Activated CD4-positive, alpha-beta T cell treated with anti-CD3 and anti-CD28 coated beads, Interleukin-2, amount 50 U/mL, for 4 hours (primary cell): ENCODE data around the gene BCKDK.
"Not testable (repeated sequence)": the region's sequence is repeated elsewhere in the genome, so short reads cannot be mapped to it uniquely, and the experiment has no call there.

Experiments used
- DNase-seq, 2 experiments: peaks; one replicate each; pipeline ENCODE4 v3.0.0-alpha.2; 2020

BCKDK gene

GRCh38 chr16:31129568-31130335 lies 21.6 kb downstream of the BCKDK start:
- no peak for DNase-seq

DNA sequence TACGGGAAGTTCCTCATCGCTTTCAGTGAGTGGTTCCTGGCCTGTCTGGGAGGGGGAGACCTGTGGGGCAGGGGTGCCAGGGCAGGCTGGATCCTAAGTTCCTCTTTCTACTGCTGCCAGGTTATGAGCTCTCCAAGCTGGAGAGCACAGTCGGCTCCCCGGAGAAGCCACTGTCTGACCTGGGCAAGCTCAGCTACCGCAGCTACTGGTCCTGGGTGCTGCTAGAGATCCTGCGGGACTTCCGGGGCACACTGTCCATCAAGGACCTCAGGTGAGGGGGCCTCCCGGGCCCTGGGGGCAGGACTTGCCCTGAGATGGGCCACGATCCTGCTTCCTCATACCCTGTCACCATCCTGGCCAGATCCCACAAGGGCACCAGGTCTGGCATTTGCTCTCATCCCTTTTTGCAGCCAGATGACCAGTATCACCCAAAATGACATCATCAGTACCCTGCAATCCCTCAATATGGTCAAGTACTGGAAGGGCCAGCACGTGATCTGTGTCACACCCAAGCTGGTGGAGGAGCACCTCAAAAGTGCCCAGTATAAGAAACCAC lies 22.2 kb downstream of the BCKDK start:
- DNase-seq = no peak

DNA sequence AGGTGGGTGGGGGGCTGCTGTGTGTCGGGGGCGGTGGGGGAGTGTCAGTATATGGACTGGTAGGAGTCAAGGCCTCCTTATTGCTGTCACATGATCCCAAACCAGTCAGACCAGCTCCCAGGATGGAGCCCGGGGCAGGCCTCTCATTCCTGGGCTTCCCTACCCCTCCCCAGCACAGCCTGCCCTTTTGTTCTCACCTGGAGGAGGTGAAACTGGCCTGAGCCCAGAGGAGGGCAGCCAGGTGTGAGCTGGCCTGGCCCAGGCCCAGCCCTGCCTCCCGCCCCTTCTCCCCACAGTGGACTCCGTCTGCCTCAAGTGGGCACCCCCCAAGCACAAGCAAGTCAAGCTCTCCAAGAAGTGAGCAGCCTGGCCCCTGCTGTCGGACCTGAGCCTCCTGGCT lies 22.7 kb downstream of the BCKDK start:
- DNase-seq = no peak

DNA sequence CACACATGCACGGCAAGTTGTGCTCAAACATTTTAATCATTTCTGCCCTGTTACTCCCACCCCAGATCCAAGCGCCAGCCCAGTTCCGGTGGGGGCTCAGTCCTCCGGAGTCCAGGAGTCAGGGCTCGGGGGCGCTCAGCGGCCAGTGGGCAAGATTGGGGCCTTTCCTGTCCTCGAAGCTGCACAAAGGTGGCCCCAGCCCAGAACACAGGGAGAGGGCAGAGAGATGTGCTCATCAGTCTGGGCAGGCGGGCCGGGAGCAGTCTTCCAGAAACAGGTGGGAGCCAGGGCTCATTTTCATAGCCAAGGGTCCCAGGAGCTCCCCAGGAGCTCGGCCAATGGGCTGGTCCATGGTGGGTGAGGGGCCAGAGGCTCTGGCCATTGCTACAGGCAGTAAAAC lies 23.2 kb downstream of the BCKDK start:
- no peak for DNase-seq

- no peak for DNase-seq
Observed at GRCh38 chr16:31131841-31132271, 23.7 kb downstream of the BCKDK start.

DNA sequence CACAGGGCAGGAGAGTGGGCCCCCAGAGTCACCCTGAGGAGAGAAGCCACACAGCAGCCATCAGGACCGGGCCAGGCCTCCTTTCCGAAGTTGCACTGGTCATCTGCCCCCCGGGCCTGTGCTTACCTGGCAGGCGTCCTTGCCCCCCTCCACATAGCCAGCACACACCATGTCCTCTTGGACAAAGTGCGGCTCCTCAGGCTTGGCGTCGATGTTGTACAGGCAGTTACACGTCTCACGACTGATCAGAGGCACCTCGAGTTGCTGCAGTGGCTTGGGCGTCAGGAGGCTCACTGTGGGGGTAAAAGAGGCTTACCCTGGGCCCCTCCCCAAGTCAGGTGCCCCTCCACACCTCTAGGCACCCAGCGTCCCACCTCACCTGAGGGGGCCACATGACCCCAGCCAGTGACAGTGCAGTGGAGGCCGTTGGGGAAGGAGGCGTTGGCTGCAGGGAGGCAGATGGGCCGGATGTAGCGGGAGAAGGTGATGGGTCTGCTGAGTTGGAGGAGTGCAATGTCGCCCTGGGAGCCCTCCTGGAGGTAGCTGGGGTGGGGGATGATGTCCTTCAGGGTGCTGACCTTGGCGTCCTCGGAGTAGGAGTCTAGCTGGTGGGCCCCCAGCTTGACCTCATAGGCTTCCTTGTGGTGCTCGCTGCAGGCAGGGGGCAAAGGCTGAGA lies 24.3 kb downstream of the BCKDK start:
- no peak for DNase-seq

- DNase-seq = no peak
Observed at GRCh38 chr16:31133046-31133501, 24.9 kb downstream of the BCKDK start.

DNA sequence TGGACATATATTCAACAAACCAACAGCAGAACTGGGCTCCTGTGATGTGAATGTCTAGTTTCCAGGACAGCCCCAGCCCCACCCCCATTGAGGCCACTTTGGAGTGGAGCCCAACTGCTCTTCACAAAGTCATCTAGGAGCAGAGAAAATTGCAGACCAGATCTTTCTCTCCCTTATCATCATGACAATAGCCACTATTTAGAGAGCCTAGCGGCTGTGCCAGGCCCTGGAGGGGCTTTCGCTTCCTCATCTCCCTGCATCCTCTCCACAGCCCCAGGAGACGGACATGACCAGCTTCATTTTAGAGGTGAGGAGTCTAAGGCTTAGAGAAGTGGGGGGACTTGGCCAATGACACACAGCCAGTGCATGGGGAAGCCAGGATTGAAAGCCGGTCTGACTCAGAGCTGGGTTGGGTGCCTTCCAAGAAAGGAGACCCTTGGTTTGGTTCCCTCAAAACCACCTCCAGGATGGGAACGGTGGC lies 25.9 kb downstream of the BCKDK start:
- DNase-seq = no peak

- no peak for DNase-seq
Observed at GRCh38 chr16:31134625-31135534, 26.7 kb downstream of the BCKDK start.

DNA sequence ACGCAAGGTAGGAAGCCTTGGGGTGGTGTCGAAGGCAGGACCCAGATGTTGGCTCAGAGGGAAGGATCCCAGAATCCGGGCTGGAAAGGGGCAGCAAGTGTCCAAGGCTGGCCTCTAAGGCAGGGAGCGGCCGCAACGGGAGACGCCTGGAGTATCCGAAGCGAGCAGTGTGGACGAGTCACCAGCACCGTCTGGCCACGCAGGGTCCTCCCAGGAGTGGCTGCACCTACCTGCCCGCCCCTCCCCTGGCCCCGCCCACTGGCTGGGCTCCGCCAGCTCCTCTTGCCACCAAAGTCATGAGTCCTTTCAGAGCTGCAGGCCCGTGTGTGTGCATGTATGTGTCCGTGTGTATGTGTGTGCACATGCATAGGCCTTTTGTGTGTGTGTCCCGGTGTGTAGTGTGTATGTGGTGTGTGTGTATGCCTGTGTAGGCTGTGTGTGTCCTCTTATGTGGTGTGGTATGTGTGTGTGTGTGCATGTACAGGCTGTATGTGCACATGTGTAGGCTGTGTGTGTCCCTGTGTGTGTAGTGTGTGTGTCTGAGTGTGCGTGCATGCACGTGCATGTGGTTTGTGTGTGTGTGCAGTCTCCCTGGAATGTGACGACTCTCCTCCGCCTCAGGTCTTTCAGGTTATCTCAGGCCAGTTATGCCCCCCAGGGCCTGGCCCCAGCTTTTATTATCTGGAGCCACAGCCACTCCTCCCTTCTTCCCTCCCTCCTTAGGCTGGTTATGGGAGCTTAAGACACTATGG lies 27.5 kb downstream of the BCKDK start, which contains the start of gene PRSS8:
PRSS8 (minus strand) TSS at position 193 of the 752 bp plus-strand sequence. CDS start 229 bp downstream, outside the sequence.
- no peak for DNase-seq

GRCh38 chr16:31136287-31136662 lies 28.1 kb downstream of the BCKDK start:
- DNase-seq = no peak

- DNase-seq = not testable (repeated sequence)
Observed at GRCh38 chr16:31136822-31137499, 28.8 kb downstream of the BCKDK start.

GRCh38 chr16:31138621-31139578 lies 30.7 kb downstream of the BCKDK start:
- no peak for DNase-seq

DNA sequence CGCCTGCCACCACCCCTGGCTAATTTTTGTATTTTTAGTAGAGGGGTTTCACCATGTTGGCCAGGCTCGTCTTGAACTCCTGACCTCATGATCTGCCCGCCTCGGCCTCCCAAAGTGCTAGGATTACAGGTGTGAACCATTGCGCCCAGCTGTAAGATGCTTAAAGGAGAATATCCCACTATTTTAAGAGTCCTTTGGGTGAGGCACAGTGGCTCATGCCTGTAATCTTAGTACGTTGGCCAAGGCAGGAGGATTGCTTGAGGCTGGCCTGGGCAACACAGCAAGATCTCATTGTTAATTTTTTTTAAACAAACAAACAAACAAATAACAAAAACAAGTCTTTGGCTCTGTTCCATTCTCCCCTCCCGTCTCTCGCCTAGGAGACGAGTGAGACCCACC lies 32.9 kb downstream of the BCKDK start:
- DNase-seq = not testable (repeated sequence)

DNA sequence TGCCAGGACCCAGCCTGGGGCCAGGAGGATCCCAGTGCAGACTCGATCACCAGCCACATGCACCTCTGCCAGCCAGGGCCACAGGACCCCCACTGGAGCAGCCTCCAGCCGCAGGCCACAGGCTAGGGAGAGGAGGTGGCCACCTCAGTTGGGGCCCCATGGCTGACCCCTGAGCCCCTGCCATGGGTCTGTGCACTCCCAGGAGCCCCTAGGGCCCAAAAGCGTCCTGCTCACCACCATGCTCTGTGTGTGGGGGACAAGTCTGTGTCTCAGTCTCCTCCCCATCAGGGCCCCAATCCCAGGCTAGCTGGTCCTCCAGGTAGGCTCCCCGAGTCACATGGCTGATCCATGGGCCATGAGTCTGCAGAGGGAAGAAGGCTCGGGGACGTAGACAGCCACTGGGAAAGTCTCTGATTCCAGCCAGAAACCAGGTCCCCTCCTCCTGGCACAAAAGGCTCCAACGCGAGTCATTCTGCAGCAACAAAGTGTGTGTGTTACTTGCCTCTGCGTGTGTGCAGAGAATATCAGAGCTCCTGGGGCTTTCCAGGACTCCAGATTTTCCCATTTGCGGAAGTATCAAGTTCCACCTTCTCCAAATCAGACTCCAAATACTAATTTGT lies 33.4 kb downstream of the BCKDK start:
- no peak for DNase-seq

- DNase-seq = peak; percentile 95 to 96
Observed at GRCh38 chr16:31142109-31143010, 34.2 kb downstream of the BCKDK start.

GRCh38 chr16:31143011-31143693 lies 35.0 kb downstream of the BCKDK start:
- no peak for DNase-seq

DNA sequence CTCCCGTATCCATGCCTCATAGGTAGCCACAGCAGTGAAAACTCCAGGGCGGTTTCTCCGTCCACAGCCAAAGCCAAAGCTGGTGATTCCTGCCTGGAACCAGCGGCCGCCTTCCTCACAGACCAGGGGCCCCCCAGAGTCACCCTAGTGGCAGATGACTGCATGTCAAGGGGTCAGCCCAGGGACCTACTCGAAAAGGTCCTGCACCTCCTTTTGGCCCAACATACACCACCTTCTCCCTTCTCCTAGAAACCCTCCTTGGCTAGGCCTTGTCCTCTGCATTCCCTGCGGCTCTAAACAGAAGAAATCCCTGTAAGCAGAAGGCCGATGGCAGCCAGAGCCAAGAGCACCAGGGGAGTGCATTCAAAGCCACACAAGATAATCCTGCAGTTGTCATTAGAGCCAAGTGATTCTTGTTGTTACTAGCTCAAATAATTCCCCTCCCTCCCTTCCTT lies 35.5 kb downstream of the BCKDK start:
- DNase-seq = no peak
